ENCODE measurements around the gene GATAD2A. TPM values are rescaled to one million over a fixed set of nuclear protein-coding genes. Genes with fewer than 3 reads are reported as not detected.
A peak's percentile ranks its signal among the peaks of the same experiment; 100 is the strongest.
"Not testable (repeated sequence)": the region's sequence is repeated elsewhere in the genome, so short reads cannot be mapped to it uniquely, and the experiment has no call there.

GATAD2A gene
- total RNA-seq, 1 donor from 2014 or later: 75.6 TPM

GRCh38 chr19:19379527-19379926 is 25.9 kb upstream of the GATAD2A start:
- Mint-ChIP-seq H3K27me3 (ENCODE audit: unreplicated experiment) (no peaks in the 10 kb centered on the region), H3K4me3 (ENCODE audit: unreplicated experiment) (no peak overlapping the region), H3K9me3 (ENCODE audit: unreplicated experiment) (no peaks in the 10 kb centered on the region), H3K4me1 (ENCODE audit: unreplicated experiment) (peaks cover 13% of the 10 kb centered on the region), H3K36me3 (ENCODE audit: unreplicated experiment) (no peaks in the 10 kb centered on the region), H3K27ac (ENCODE audit: unreplicated experiment) (no peak overlapping the region)
- no peak for DNase-seq (ENCODE audit: extremely low spot score, unreplicated experiment)
- TF ChIP-seq, protein P1, sequence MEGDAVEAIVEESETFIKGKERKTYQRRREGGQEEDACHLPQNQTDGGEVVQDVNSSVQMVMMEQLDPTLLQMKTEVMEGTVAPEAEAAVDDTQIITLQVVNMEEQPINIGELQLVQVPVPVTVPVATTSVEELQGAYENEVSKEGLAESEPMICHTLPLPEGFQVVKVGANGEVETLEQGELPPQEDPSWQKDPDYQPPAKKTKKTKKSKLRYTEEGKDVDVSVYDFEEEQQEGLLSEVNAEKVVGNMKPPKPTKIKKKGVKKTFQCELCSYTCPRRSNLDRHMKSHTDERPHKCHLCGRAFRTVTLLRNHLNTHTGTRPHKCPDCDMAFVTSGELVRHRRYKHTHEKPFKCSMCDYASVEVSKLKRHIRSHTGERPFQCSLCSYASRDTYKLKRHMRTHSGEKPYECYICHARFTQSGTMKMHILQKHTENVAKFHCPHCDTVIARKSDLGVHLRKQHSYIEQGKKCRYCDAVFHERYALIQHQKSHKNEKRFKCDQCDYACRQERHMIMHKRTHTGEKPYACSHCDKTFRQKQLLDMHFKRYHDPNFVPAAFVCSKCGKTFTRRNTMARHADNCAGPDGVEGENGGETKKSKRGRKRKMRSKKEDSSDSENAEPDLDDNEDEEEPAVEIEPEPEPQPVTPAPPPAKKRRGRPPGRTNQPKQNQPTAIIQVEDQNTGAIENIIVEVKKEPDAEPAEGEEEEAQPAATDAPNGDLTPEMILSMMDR (IDR thresholded peaks at IDR 0.05): no peak

DNA sequence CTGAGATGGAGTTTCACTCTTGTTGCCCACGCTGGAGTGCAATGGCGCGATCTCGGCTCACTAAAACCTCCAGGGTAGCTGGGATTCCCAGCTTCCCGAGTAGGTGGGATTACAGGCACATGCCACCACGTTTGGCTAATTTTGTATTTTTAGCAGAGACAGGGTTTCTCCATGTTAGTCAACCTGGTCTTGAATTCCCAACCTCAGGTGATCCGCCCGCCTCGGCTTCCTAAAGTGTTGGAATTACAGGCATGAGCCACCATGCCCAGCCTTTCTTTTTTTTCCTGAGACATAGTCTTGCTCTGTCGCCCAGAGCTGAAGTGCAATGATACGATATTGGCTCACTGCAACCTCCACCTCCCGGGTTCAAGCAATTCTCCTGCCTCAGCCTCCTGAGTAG is 25.2 kb upstream of the GATAD2A start:
- not testable (repeated sequence) for H3K36me3 Mint-ChIP-seq (ENCODE audit: unreplicated experiment); H3K27ac Mint-ChIP-seq (ENCODE audit: unreplicated experiment); H3K27me3 Mint-ChIP-seq (ENCODE audit: unreplicated experiment); H3K4me3 Mint-ChIP-seq (ENCODE audit: unreplicated experiment); H3K9me3 Mint-ChIP-seq (ENCODE audit: unreplicated experiment); DNase-seq (ENCODE audit: extremely low spot score, unreplicated experiment)
- H3K4me1 Mint-ChIP-seq (ENCODE audit: unreplicated experiment): peaks cover 13% of the 10 kb centered on the region

GRCh38 chr19:19381007-19381926 is 24.2 kb upstream of the GATAD2A start:
- DNase-seq (ENCODE audit: extremely low spot score, unreplicated experiment): no peak
- H3K27ac Mint-ChIP-seq (ENCODE audit: unreplicated experiment): no peak overlapping the region
- peaks cover 13% of the 10 kb centered on the region for H3K4me1 Mint-ChIP-seq (ENCODE audit: unreplicated experiment)
- no peaks in the 10 kb centered on the region for H3K9me3 Mint-ChIP-seq (ENCODE audit: unreplicated experiment)
- H3K4me3 Mint-ChIP-seq (ENCODE audit: unreplicated experiment): no peak overlapping the region
- TF ChIP-seq, protein P1 (IDR thresholded peaks at IDR 0.05): no peak
- H3K36me3 Mint-ChIP-seq (ENCODE audit: unreplicated experiment): no peaks in the 10 kb centered on the region
- no peaks in the 10 kb centered on the region for H3K27me3 Mint-ChIP-seq (ENCODE audit: unreplicated experiment)

DNA sequence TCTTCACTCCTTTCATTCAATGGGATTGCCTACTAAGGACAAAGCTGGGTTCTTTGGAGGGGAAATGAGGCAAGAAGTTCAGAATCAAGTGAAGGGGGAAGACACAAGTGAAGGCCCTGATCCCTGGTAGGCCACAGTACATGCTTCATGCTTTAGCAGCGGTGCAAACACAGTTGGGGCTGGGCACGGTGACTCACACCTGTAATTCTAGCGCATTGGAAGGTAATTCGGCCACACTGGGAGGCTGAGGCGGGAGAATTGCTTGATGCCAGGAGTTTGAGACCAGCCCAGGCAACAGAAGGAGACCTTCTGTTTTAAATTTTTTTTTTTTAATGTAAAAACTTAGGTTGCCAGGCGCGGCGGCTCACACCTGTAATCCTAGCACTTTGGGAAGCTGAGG is 23.4 kb upstream of the GATAD2A start:
- Mint-ChIP-seq H3K36me3 (ENCODE audit: unreplicated experiment) (no peaks in the 10 kb centered on the region), H3K27me3 (ENCODE audit: unreplicated experiment) (no peaks in the 10 kb centered on the region), H3K4me3 (ENCODE audit: unreplicated experiment) (no peak overlapping the region), H3K9me3 (ENCODE audit: unreplicated experiment) (no peaks in the 10 kb centered on the region), H3K27ac (ENCODE audit: unreplicated experiment) (no peak overlapping the region), H3K4me1 (ENCODE audit: unreplicated experiment) (peaks cover 21% of the 10 kb centered on the region)
- TF ChIP-seq, protein P1 (IDR thresholded peaks at IDR 0.05): no peak
- no peak for DNase-seq (ENCODE audit: extremely low spot score, unreplicated experiment)

DNA sequence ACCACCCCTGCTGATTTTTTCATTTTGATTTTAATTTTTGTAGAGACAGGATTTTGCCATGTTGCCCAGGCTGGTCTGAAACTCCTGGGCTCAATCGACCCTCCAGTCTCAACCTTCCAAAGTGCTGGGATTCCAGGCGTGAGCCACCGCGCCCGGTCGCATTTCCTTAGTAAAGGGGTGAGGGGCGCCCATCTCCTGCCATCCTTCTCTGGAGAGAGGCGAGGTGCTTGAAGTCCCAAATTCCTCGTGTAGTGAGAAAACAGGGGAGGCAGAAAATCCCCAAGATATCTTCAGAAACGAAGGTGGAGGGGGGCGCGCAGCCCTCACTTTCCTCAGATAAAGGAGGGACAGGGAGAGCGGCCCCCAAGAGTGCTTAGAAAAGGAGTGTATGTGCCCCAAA is 21.0 kb upstream of the GATAD2A start:
- H3K9me3 Mint-ChIP-seq (ENCODE audit: unreplicated experiment): no peaks in the 10 kb centered on the region
- H3K4me1 Mint-ChIP-seq (ENCODE audit: unreplicated experiment): peaks cover 32% of the 10 kb centered on the region
- no peaks in the 10 kb centered on the region for H3K27me3 Mint-ChIP-seq (ENCODE audit: unreplicated experiment)
- TF ChIP-seq, protein P1 (IDR thresholded peaks at IDR 0.05): no peak
- DNase-seq (ENCODE audit: extremely low spot score, unreplicated experiment): no peak
- no peaks in the 10 kb centered on the region for H3K36me3 Mint-ChIP-seq (ENCODE audit: unreplicated experiment)
- H3K27ac Mint-ChIP-seq (ENCODE audit: unreplicated experiment): peak overlapping the region; percentile 50
- peak overlapping the region; percentile 68 for H3K4me3 Mint-ChIP-seq (ENCODE audit: unreplicated experiment)
